Thyroid gland (tissue), 4 donors: ENCODE results near the gene ODC1.

ENCODE experiments used
- POLR2A ChIP-seq, 2 donors: fragments of 450-650 bp; IDR thresholded peaks; one replicate each; pipeline ENCODE4 v1.6.1; 2017; ENCODE audit warnings: antibody characterized with exemption in 2 of 2, mild to moderate bottlenecking in 2 of 2, moderate library complexity in 1 of 2
- TF ChIP-seq, protein P1 (sequence below), 6 experiments: fragments of 200-600 bp in 3 of 6; fragments of 450-650 bp in 3 of 6; sonication (generic) in 3 of 6; IDR thresholded peaks; one replicate each; pipeline ENCODE4 v1.5.1; 2016 to 2019; ENCODE audit warnings: antibody characterized with exemption in 6 of 6, mild to moderate bottlenecking in 2 of 6, inconsistent platforms in 1 of 6, moderate library complexity in 1 of 6

DNA sequence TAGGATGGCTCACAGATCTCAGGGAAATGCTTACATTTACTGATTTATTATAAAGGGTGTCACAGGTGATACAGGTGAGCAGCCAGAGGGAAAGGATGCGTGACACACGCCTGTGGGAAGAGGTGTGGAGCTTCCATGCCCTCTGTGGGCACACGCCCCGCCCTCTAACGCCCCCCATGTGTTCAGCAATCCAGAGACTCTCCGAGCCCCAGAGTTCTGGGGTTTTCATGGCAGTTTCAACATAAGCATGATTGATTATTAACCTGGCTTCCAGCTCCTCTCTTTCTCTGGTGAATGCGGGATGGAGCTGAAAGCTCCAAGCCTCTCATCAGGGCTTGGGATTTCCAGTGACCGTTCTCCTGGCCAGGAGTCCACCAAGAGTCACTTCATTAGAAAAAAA lies 34.3 kb upstream of the ODC1 start:
- TF ChIP-seq, protein P1, sequence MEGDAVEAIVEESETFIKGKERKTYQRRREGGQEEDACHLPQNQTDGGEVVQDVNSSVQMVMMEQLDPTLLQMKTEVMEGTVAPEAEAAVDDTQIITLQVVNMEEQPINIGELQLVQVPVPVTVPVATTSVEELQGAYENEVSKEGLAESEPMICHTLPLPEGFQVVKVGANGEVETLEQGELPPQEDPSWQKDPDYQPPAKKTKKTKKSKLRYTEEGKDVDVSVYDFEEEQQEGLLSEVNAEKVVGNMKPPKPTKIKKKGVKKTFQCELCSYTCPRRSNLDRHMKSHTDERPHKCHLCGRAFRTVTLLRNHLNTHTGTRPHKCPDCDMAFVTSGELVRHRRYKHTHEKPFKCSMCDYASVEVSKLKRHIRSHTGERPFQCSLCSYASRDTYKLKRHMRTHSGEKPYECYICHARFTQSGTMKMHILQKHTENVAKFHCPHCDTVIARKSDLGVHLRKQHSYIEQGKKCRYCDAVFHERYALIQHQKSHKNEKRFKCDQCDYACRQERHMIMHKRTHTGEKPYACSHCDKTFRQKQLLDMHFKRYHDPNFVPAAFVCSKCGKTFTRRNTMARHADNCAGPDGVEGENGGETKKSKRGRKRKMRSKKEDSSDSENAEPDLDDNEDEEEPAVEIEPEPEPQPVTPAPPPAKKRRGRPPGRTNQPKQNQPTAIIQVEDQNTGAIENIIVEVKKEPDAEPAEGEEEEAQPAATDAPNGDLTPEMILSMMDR (IDR thresholded peaks at IDR 0.05) = no peak
- TF ChIP-seq POLR2A (IDR thresholded peaks at IDR 0.05) = no peak
